Activated naive CD4-positive, alpha-beta T cell treated with anti-CD3 and anti-CD28 coated beads, Interleukin-2, amount 50 U/mL, for 72 hours (primary cell): Measurements from ENCODE around the gene RRAGA. TPM values are rescaled to one million over a fixed set of nuclear protein-coding genes. Genes with fewer than 3 reads are reported as not detected.
A peak's percentile ranks its signal among the peaks of the same experiment; 100 is the strongest.
"Not testable (repeated sequence)": the region's sequence is repeated elsewhere in the genome, so short reads cannot be mapped to it uniquely, and the experiment has no call there.

ENCODE experiments used
- ATAC-seq, 2 donors: fragments of 150-1000 bp; cut with Tn5 transposase; 2 replicates each; pipeline ENCODE4 v1.10.0; 2021; ENCODE audit warnings: mild to moderate bottlenecking in 2 of 2, moderate library complexity in 2 of 2
- DNase-seq, 2 donors: peaks; one replicate each; pipeline ENCODE4 v3.0.0; 2021 to 2022; ENCODE audit warnings: low spot score in 2 of 2
- H3K27ac Mint-ChIP-seq, 2 donors: one replicate each; pipeline ENCODE4 v1.8.0; 2022; ENCODE audit warnings: mild to moderate bottlenecking in 2 of 2, mixed read lengths in 2 of 2
- H3K36me3 Mint-ChIP-seq, 2 donors: one replicate each; pipeline ENCODE4 v1.8.0; 2022; ENCODE audit warnings: mixed read lengths in 2 of 2
- H3K9me3 Mint-ChIP-seq, 2 donors: one replicate each; pipeline ENCODE4 v1.8.0; 2022; ENCODE audit warnings: mixed read lengths in 2 of 2
- total RNA-seq, 2 donors: library from RNA; stranded (reverse); gene quantifications; one replicate each; pipeline ENCODE4 v1.2.3, GENCODE V29; 2022

RRAGA gene
- total RNA-seq, 2 donors from 2014 or later, result 20.5 to 52.8 TPM

GRCh38 chr9:19049917-19050636 lies 850 bp downstream of the RRAGA start:
- ATAC-seq, result no peak
- Mint-ChIP-seq H3K9me3 (no peaks in the 10 kb centered on the region), H3K36me3 (peaks cover 18% of the 10 kb centered on the region in 2 donors), H3K27ac (peak overlapping the region; percentile 95 to 98)
- DNase-seq, result no peak

DNA sequence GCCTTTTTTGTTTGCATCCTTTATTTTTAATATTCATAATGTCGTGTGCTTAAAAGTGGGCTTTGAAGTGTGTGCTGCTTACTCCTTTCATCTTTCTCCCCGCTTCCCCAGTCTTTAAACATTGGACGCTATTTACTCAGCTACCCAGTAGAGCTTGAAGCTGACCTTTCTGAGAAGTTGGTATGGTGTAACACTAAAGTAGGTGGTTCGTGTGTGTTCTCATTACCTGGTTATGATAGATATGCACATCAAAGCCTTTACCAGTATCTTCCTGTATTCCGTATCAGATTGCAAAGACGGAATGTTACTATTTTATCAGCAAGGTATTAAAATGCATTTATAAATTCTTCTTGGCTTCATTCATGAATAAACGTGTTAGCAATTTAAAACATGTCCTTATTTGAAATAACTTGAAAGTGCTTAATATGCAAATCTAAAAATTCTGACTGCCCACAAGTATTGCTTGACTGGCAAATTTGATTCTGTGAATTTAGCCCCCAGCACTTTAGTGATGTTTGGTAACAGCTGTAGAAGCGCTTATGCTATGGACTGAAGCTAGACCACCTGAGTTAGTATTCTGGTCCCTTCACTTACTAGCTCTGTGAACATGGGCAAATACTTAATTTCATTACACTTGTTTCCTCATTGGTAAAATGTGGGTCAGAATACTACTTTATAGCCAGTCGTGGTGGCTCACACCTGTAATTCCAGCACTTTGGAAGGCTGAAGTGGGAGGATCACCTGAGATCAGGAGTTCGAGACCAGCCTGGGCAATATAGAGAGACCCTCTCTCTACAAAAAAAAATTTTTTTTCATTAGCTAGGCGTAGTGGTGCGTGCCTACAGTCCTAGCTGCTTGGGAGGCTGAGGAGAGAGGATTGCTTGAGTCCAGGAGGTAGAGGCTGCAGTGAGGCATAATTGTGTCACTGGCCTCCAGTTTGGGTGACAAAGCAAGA lies 1.7 kb downstream of the RRAGA start:
- ATAC-seq (no peak), DNase-seq (no peak)
- H3K9me3 Mint-ChIP-seq, result no peaks in the 10 kb centered on the region
- H3K36me3 Mint-ChIP-seq, result peaks cover 23 to 25% of the 10 kb centered on the region in 2 donors
- peak overlapping the region; percentile 95 to 98 for H3K27ac Mint-ChIP-seq

GRCh38 chr9:19057033-19057432 lies 7.8 kb downstream of the RRAGA start:
- ATAC-seq (no peak), DNase-seq (no peak)
- H3K27ac Mint-ChIP-seq, result peak overlapping the region in 1 of 2 donors; percentile 73
- peaks cover 30 to 67% of the 10 kb centered on the region in 2 donors for H3K36me3 Mint-ChIP-seq
- H3K9me3 Mint-ChIP-seq, result no peaks in the 10 kb centered on the region

- H3K36me3 Mint-ChIP-seq, result peaks cover 24 to 36% of the 10 kb centered on the region in 2 donors
- no peaks in the 10 kb centered on the region for H3K9me3 Mint-ChIP-seq
- DNase-seq, result no peak
- H3K27ac Mint-ChIP-seq, result peak overlapping the region in 1 of 2 donors; percentile 22
- ATAC-seq, result no peak
Measured at GRCh38 chr9:19074229-19074628, 25.0 kb downstream of the RRAGA start.

DNA sequence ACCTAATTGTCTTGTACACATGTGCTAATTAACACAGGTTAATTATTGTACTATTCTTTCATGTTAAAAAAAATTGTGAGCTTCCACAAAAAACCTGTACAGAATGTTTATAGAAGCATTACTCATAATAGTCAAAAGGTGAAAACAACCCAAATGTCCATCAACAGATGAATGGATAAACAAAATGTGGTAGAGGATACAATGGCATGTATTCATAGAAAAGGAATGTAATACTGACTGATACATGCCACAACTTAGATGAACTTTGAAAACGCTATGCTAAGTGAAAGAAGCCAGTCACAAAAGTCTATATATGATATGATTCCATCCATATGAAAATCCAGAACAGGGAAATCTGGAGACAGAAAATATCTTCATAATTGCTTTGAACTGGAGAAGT lies 25.6 kb downstream of the RRAGA start:
- Mint-ChIP-seq H3K36me3 (peaks cover 24 to 36% of the 10 kb centered on the region in 2 donors), H3K27ac (peak overlapping the region; percentile 10 to 22), H3K9me3 (no peaks in the 10 kb centered on the region)
- no peak for ATAC-seq
- no peak for DNase-seq

DNA sequence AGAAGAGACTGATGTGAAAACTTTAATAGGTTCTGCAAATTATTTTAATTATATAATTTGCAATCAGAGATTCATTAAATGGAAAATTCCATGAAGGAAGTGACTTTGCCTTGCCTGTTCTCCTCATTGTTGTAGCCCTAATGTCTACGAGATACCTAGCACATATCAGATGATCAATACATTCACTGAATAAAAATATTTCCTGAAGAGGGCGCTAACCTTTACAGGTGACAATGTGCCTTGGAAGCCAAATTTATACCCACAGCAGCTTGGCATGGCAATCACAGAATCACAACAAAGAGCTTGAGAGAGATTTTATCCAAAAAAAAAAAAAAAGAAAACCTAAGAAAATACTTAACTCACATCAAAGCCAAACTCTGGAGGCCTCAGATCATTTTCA lies 36.1 kb downstream of the RRAGA start:
- Mint-ChIP-seq H3K27ac (no peak overlapping the region), H3K9me3 (no peaks in the 10 kb centered on the region), H3K36me3 (peaks cover 0 to 9% of the 10 kb centered on the region in 2 donors)
- DNase-seq, result no peak
- peak in 1 of 2 donors; percentile 34 for ATAC-seq

DNA sequence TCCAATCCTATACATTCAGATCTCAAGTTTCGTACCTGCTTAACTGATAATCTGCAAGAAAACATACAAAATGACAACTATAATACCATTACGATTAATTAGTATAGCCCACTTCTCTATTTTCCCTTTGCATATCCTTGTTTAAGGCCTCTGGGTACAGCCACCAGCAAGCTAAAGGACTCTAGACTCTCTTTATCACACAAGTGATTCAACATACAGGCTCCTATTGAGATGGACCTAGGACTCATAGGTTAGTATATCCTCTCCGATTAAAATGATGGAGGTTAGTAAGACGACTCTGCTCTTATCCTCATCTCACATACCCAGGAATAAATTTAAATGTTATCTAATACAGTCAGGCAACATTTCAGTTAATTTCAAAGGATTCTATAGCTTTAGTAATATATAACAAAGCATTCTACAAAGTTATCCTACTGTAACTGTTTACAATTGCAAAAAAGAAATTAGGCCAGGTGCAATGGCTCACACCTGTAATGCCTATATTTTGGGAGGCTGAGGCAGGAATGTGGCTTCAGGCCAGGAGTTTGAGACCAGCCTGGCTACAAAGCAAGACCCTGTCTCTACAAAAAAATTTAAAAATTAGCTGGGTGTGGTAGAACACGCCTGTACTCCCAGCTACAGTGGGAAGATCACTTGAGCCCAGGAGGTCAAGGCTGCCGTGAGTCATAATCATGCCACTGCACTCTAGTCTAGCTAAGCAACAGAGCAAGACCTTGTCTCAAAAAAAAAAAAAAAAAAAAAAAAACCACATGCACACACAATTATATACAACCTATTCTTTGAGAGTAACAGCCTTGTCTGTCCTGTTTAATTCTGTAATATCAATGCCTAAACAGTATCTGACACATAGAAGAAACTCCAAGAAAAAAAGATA lies 38.1 kb downstream of the RRAGA start:
- ATAC-seq, result no peak
- DNase-seq, result no peak
- no peak overlapping the region for H3K27ac Mint-ChIP-seq
- H3K36me3 Mint-ChIP-seq, result no peaks in the 10 kb centered on the region
- no peaks in the 10 kb centered on the region for H3K9me3 Mint-ChIP-seq

DNA sequence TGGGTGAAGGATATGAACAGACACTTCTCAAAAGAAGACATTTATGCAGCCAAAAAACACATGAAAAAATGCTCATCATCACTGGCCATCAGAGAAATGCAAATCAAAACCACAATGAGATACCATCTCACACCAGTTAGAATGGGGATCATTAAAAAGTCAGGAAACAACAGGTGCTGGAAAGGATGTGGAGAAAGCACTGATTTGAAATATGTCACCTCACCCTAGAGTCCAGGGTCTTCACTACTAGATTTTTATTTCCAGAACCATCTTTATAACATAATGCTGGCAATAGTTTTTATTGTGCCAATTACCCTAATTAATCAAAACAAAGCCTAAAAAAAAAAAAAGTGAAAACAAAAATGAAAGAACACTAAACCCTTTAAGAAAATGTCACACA lies 48.2 kb downstream of the RRAGA start:
- not testable (repeated sequence) for H3K9me3 Mint-ChIP-seq, ATAC-seq, DNase-seq
- Mint-ChIP-seq H3K36me3 (peaks cover 11 to 18% of the 10 kb centered on the region in 2 donors), H3K27ac (peak overlapping the region in 1 of 2 donors; percentile 60)

Other genes starting within 250 kb of the RRAGA start
- under 1 TPM in 1 of 2 donors, not detected in 1; 0.05 TPM for gene SAXO1, start 16.2 kb upstream of the RRAGA start, total RNA-seq
- gene HAUS6, start 53.5 kb downstream of the RRAGA start, total RNA-seq, result 10 to 100 TPM; 35.3 to 37.5 TPM
- gene PLIN2, start 78.1 kb downstream of the RRAGA start, total RNA-seq, result 100 to 1,000 TPM in 1 of 2 donors, 10 to 100 TPM in 1; 44.0 to 176 TPM
- gene DENND4C, start 181.3 kb downstream of the RRAGA start, total RNA-seq, result 10 to 100 TPM in 1 of 2 donors, 1 to 10 TPM in 1; 6.5 to 20.1 TPM